HEK293 (cell line): ENCODE measurements around the gene TNFSF10.

Source experiments
- CTCF ChIA-PET: fragments of 350-600 bp; formaldehyde crosslinking; extraction: SDS; loops from one replicate; lab custom pipeline; 2021; ENCODE audit warnings: antibody characterized with exemption; lab: Yijun Ruan, JAX
- POLR2A ChIA-PET: fragments of 300-600 bp; formaldehyde crosslinking; extraction: SDS; loops from one replicate; lab custom pipeline; 2020; ENCODE audit warnings: antibody characterized with exemption, inconsistent platforms; lab: Yijun Ruan, JAX
- H3K27ac ChIP-seq: fragments of 200-500 bp; sonication (Bioruptor generic); 2 replicates; pipeline ENCODE4 v1.5.1; 2014; ENCODE audit warnings: low read depth, low read length, control low read depth, inconsistent platforms; ENCODE audit errors: extremely low read depth
- H3K36me3 ChIP-seq, 2 experiments: fragments of 200-500 bp in 1 of 2; sonication (Bioruptor generic) in 1 of 2; 1 replicate in 1 of 2; 2 replicates in 1 of 2; pipeline ENCODE4 v1.5.1; 2014 to 2017; ENCODE audit warnings: inconsistent platforms in 2 of 2, low read length in 2 of 2; ENCODE audit not compliant: control insufficient read depth in 2 of 2, insufficient read depth in 1 of 2
- H3K4me1 ChIP-seq: fragments of 200-500 bp; sonication (Bioruptor generic); 2 replicates; pipeline ENCODE4 v1.5.1; 2014; ENCODE audit warnings: mild to moderate bottlenecking, low read length, inconsistent platforms; ENCODE audit not compliant: control insufficient read depth, insufficient read depth
- H3K4me3 ChIP-seq: 2 replicates; pipeline ENCODE4 v1.5.1; 2011; ENCODE audit warnings: low read depth, mild to moderate bottlenecking, control low read depth, low read length, moderate library complexity
- H3K9me3 ChIP-seq: fragments of 200-500 bp; sonication (Bioruptor generic); 2 replicates; pipeline ENCODE4 v1.5.1; 2014; ENCODE audit warnings: low read depth, low read length, inconsistent platforms; ENCODE audit not compliant: control insufficient read depth, insufficient read depth
- ELK4 ChIP-seq: IDR thresholded peaks from 2 replicates; pipeline ENCODE4 v1.6.1; 2011; ENCODE audit warnings: mild to moderate bottlenecking, low read depth, low read length, borderline replicate concordance
- HOXA7 ChIP-seq: sonication (generic); formaldehyde crosslinking; IDR thresholded peaks from 2 replicates; pipeline ENCODE4 v1.8.1; 2022; ENCODE audit warnings: missing genetic modification reagents, borderline replicate concordance
- HOXD13 ChIP-seq: sonication (generic); formaldehyde crosslinking; IDR thresholded peaks from 2 replicates; pipeline ENCODE4 v1.8.0; 2022; ENCODE audit warnings: missing genetic modification reagents, borderline replicate concordance
- INSM2 ChIP-seq: fragments of 450-650 bp; formaldehyde crosslinking; IDR thresholded peaks from 2 replicates; pipeline ENCODE4 v1.5.1; 2016; ENCODE audit warnings: missing biosample characterization, missing genetic modification characterization
- OVOL3 ChIP-seq: fragments of 450-650 bp; formaldehyde crosslinking; IDR thresholded peaks from 2 replicates; pipeline ENCODE4 v1.5.1; 2016; ENCODE audit warnings: missing biosample characterization, missing genetic modification characterization
- PRDM1 ChIP-seq: fragments of 450-650 bp; formaldehyde crosslinking; IDR thresholded peaks from 2 replicates; pipeline ENCODE4; 2016; ENCODE audit warnings: missing biosample characterization, missing genetic modification characterization
- SCRT1 ChIP-seq: fragments of 450-650 bp; formaldehyde crosslinking; IDR thresholded peaks from 2 replicates; pipeline ENCODE4 v1.5.1; 2016; ENCODE audit warnings: missing biosample characterization, missing genetic modification characterization, borderline replicate concordance
- ZBTB1 ChIP-seq: fragments of 450-650 bp; formaldehyde crosslinking; IDR thresholded peaks from 2 replicates; pipeline ENCODE4 v1.5.1; 2016; ENCODE audit warnings: missing biosample characterization, missing genetic modification characterization
- ZBTB10 ChIP-seq: fragments of 450-650 bp; formaldehyde crosslinking; IDR thresholded peaks from 2 replicates; pipeline ENCODE4 v1.5.1; 2016; ENCODE audit warnings: missing biosample characterization, missing genetic modification characterization
- ZBTB11 ChIP-seq: fragments of 450-650 bp; formaldehyde crosslinking; conservative IDR thresholded peaks from 2 replicates; pipeline ENCODE4 v1.5.1; 2016; ENCODE audit warnings: low read depth, missing biosample characterization, missing genetic modification characterization
- ZBTB21 ChIP-seq: fragments of 450-650 bp; formaldehyde crosslinking; IDR thresholded peaks from 2 replicates; pipeline ENCODE4 v1.5.1; 2017; ENCODE audit warnings: missing biosample characterization, missing genetic modification characterization
- ZNF169 ChIP-seq: fragments of 450-650 bp; formaldehyde crosslinking; IDR thresholded peaks from 2 replicates; pipeline ENCODE4 v1.5.1; 2016; ENCODE audit warnings: missing biosample characterization, missing genetic modification characterization
- ZNF391 ChIP-seq: fragments of 450-650 bp; formaldehyde crosslinking; IDR thresholded peaks from 2 replicates; pipeline ENCODE4 v1.5.1; 2016; ENCODE audit warnings: low read depth, missing biosample characterization, missing genetic modification characterization, borderline replicate concordance
- ZNF423 ChIP-seq: fragments of 450-650 bp; formaldehyde crosslinking; IDR thresholded peaks from 2 replicates; pipeline ENCODE4 v1.5.1; 2016; ENCODE audit warnings: missing biosample characterization, missing genetic modification characterization
- ZNF664 ChIP-seq: fragments of 450-650 bp; formaldehyde crosslinking; IDR thresholded peaks from 2 replicates; pipeline ENCODE4 v1.5.1; 2016; ENCODE audit warnings: missing biosample characterization, missing genetic modification characterization
- ZSCAN30 ChIP-seq: fragments of 450-650 bp; IDR thresholded peaks from 2 replicates; pipeline ENCODE4 v1.5.1; 2018; ENCODE audit warnings: missing biosample characterization, mild to moderate bottlenecking, missing genetic modification characterization, moderate library complexity

Gene TNFSF10

GRCh38 chr3:172513488-172513887, 9.7 kb downstream of the TNFSF10 start (continued):
- TF ChIP-seq INSM2 (tag by site-specific recombination) (no peak), OVOL3 (no peak), ZBTB11 (tag by site-specific recombination) (no peak), ZNF423 (tag by site-specific recombination) (no peak), ZNF169 (tag by site-specific recombination) (no peak), ZSCAN30 (no peak), HOXD13 (no peak), ZNF391 (tag by site-specific recombination) (no peak), ELK4 (no peak), SCRT1 (no peak), PRDM1 (tag by site-specific recombination) (no peak), ZBTB1 (tag by site-specific recombination) (no peak), ZNF664 (no peak), HOXA7 (CRISPR knock-in tag) (no peak), ZBTB21 (tag by site-specific recombination) (no peak)

GRCh38 chr3:172511783-172512762, 11.2 kb downstream of the TNFSF10 start:
- Histone ChIP-seq H3K4me3 (no peak overlapping the region), H3K27ac (no peak overlapping the region), H3K9me3 (no peaks in the 10 kb centered on the region), H3K4me1 (no peaks in the 10 kb centered on the region), H3K36me3 (no peaks in the 10 kb centered on the region)
- CTCF ChIA-PET = no interaction called here
- no peak for TF ChIP-seq ZBTB10 (tag by site-specific recombination)
- POLR2A ChIA-PET = interaction anchor here (0.6 kb wide), 1 partner anchor 10 kb away, joined by 3 read pairs; no protein-coding TSS in a partner anchor
